Lower leg skin (tissue), 4 donors: ENCODE measurements around the gene TSPAN6. TPM values are rescaled to one million over a fixed set of nuclear protein-coding genes. Genes with fewer than 3 reads are reported as not detected.

Source experiments
- DNase-seq, 2 donors: peaks; one replicate each; pipeline ENCODE4 v3.0.0-alpha.2; 2019; ENCODE audit warnings: low spot score in 2 of 2
- H3K4me3 ChIP-seq: fragments of 200-600 bp; sonication (generic); 2 replicates; pipeline ENCODE4 v1.5.1; 2017; ENCODE audit warnings: mild to moderate bottlenecking, low read depth; ENCODE audit not compliant: poor library complexity, severe bottlenecking
- POLR2A ChIP-seq, 2 donors: fragments of 450-650 bp; IDR thresholded peaks; one replicate each; pipeline ENCODE4 v1.6.1; 2016 to 2017; ENCODE audit warnings: antibody characterized with exemption in 2 of 2, mild to moderate bottlenecking in 1 of 2, moderate library complexity in 1 of 2
- WGBS, 2 donors: methylation state at CpG; one replicate each; pipeline ENCODE4 v1.1.5; 2018; 5-methylcytosine and 5-hydroxymethylcytosine counted together
- intact Hi-C: fragments of 100-400 bp; cut with DNase I; formaldehyde crosslinking; loops from one replicate; pipeline ENCODE4 v1.15.0; 2023; ENCODE audit warnings: low total_unique reads
- total RNA-seq, 4 donors: library from RNA; depleted of rRNA; stranded (reverse); fragments of >200 nt; gene quantifications; one replicate each; pipeline ENCODE4 v1.1.0, GENCODE V29; 2016
- TF ChIP-seq, protein P1 (sequence below), 3 donors: fragments of 450-650 bp; IDR thresholded peaks; one replicate each; pipeline ENCODE4 v1.5.1; 2016; ENCODE audit warnings: antibody characterized with exemption in 3 of 3, mild to moderate bottlenecking in 3 of 3, moderate library complexity in 2 of 3

Gene TSPAN6, protein sequence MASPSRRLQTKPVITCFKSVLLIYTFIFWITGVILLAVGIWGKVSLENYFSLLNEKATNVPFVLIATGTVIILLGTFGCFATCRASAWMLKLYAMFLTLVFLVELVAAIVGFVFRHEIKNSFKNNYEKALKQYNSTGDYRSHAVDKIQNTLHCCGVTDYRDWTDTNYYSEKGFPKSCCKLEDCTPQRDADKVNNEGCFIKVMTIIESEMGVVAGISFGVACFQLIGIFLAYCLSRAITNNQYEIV
- 10 to 100 TPM in 3 of 4 donors, 1 to 10 TPM in 1; 8.2 to 20.1 (median 15.9) TPM for total RNA-seq

DNA sequence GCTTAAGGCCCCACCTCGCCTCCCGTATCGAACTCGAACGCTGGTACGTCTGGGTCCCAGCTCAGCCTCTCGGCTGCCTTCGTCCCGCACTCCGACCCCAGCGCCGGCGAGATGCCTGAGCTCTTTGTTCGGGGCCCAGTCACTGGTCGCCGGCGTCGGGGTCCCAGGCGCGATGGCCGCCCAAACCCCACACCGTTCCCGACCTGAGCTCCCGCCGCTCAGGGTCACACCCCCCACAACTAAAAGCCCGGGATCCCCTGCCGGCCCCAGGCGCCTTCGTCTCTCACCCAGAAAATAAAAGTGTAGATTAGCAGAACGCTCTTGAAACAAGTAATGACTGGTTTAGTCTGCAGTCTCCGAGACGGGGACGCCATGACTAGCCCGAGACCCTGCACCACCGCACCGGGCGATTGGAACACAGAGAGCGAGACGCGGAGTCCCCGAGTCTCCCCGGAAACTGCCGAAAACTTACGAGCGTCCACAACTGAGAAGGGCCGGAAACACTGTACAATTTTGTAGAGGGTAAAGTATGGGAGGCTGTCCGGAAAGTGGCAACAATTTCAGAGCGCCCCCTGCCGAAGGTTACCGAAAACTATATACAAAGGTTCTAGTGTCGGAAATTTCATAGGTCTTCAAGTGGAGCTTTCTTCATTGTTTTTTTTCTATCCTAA is at the start of gene TSPAN6:
Gene TSPAN6 (minus strand): TSS at position 486 of the 671 bp plus-strand sequence. CDS start 112 bp downstream, at position 374.
- intact Hi-C loops, result no loop called here
- peak; percentile 69 to 93 for DNase-seq
- TF ChIP-seq, protein P1, sequence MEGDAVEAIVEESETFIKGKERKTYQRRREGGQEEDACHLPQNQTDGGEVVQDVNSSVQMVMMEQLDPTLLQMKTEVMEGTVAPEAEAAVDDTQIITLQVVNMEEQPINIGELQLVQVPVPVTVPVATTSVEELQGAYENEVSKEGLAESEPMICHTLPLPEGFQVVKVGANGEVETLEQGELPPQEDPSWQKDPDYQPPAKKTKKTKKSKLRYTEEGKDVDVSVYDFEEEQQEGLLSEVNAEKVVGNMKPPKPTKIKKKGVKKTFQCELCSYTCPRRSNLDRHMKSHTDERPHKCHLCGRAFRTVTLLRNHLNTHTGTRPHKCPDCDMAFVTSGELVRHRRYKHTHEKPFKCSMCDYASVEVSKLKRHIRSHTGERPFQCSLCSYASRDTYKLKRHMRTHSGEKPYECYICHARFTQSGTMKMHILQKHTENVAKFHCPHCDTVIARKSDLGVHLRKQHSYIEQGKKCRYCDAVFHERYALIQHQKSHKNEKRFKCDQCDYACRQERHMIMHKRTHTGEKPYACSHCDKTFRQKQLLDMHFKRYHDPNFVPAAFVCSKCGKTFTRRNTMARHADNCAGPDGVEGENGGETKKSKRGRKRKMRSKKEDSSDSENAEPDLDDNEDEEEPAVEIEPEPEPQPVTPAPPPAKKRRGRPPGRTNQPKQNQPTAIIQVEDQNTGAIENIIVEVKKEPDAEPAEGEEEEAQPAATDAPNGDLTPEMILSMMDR (IDR thresholded peaks at IDR 0.05), result no peak
- no peak for TF ChIP-seq POLR2A (IDR thresholded peaks at IDR 0.05)
- H3K4me3 ChIP-seq, result peak within 1 kb of the TSS; percentile 25
- WGBS, 2 donors, result 13 to 29% methylated on average over 31 to 35 of the region's 51 CpGs

DNA sequence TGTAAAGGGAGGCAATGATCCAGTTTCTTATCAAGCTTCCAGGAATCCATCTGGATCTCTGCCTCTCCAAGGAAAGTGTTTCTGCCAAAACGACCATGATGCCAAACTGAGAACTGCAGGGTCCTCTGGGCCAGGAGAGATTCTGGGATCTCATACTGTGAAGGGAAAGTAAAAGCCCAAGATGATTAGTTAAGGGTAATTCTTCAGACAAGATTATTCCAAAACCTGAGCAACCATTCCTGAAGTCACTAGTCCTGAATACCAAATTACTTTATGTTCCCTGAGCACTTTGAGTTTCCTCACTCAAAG is 49.3 kb upstream of the TSPAN6 start:
- no peak for DNase-seq
- H3K4me3 ChIP-seq, result no peak overlapping the region
- WGBS, 2 donors, result 17 to 50% methylated on average over 1 of the region's 1 CpG
- TF ChIP-seq, protein P1 (IDR thresholded peaks at IDR 0.05), result no peak
- TF ChIP-seq POLR2A (IDR thresholded peaks at IDR 0.05), result no peak
- intact Hi-C loops, result loop anchor here (10.0 kb wide), 1 partner anchor 79 kb away; no protein-coding TSS in a partner anchor

DNA sequence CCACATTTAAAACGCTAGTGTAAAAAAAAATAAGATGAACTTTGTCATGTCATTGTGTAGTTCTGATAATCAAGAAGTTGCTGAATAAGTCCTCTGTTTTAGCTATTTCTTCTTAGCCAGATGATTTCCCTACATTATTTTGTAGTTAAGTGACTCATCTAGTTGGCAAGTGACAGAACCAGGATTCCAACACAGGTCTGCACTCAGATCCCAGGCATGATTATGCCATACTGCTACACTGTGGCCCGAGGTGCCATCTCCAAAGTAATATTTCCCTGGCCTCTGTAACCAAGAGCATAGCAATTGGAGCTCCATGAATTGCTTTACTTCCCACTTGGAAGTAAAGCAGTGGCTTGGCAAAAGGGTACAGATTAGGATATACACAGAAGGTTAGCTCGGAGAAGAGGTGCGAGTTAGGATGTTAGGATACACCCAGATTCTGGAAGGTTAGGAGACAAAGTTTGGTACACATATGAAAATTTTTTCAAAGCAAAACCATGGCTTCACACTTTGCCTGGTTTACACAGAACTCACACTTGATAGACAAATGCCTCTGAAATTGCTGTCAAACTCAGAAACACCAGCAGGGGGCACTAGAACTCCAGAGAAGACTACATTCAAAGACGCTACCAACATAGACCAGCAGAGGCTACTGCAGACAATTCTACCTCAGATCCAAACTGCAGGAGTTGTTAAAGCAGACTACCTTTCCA is 48.8 kb upstream of the TSPAN6 start:
- TF ChIP-seq POLR2A (IDR thresholded peaks at IDR 0.05), result no peak
- TF ChIP-seq, protein P1 (IDR thresholded peaks at IDR 0.05), result peak in 1 of 3 donors; percentile 69
- WGBS, 2 donors, result 20 to 34% methylated on average over 4 to 5 of the region's 5 CpGs
- DNase-seq, result peak; percentile 70 to 88
- no peak overlapping the region for H3K4me3 ChIP-seq
- intact Hi-C loops, result loop anchor here (10.0 kb wide), 1 partner anchor 79 kb away; no protein-coding TSS in a partner anchor

DNA sequence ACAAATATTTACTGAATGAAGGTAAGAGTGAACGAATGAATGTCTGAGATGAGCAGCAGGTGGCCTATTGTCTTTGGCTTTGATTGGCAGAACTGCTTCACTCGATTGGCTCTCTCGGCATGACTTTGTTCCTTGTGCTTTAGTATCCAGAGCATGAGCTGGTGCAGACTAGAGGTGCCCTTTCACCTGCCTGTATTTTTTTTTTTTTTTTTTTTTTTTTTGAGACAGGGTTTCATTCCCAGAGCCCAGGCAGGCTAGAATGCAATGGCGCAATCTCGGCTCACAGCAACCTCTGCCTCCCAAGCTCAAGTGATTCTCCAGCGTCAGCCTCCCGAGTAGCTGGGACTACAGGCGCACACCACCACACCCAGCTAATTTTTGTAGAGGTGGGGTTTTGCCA is 46.3 kb upstream of the TSPAN6 start:
- DNase-seq, result no peak
- intact Hi-C loops, result loop anchor here (10.0 kb wide), 1 partner anchor 82 kb away; no protein-coding TSS in a partner anchor
- no peak overlapping the region for H3K4me3 ChIP-seq
- TF ChIP-seq, protein P1 (IDR thresholded peaks at IDR 0.05), result no peak
- TF ChIP-seq POLR2A (IDR thresholded peaks at IDR 0.05), result no peak
- WGBS, 2 donors, result 87 to 97% methylated on average over 8 of the region's 8 CpGs

DNA sequence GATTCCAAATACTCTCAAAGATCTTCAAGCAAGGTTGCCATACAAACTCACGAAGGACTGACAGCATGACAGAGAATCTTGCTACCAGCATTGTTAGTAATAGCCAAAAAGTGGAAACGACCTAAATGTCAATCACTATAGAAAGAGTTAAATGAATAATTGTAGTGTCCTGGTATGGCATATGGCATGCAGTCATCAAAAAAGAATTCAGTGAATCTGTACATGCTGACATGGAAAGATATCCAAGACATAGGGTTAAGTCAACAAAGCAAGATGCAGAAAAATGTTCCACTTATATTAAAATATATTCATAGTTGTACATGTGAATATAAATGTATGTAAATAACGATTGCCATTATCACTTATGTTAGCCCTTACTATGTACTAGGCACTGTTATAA is 45.0 kb upstream of the TSPAN6 start:
- DNase-seq, result no peak
- intact Hi-C loops, result loop anchor here (10.0 kb wide), 1 partner anchor 83 kb away; no protein-coding TSS in a partner anchor
- 62 to 85% methylated on average over 3 of the region's 3 CpGs for WGBS, 2 donors
- TF ChIP-seq, protein P1 (IDR thresholded peaks at IDR 0.05), result no peak
- no peak for TF ChIP-seq POLR2A (IDR thresholded peaks at IDR 0.05)
- H3K4me3 ChIP-seq, result no peak overlapping the region
